Fibroblast of the aortic adventitia (primary cell): Measurements from ENCODE around the gene FRMD4A. TPM values are rescaled to one million over a fixed set of nuclear protein-coding genes. Genes with fewer than 3 reads are reported as not detected.
A peak's percentile ranks its signal among the peaks of the same experiment; 100 is the strongest.
"Not testable (repeated sequence)": the region's sequence is repeated elsewhere in the genome, so short reads cannot be mapped to it uniquely, and the experiment has no call there.

ENCODE experiments used
- DNase-seq: peaks from one replicate; pipeline ENCODE4 v3.0.0-alpha.2; 2010; ENCODE audit warnings: low read depth
- H3K4me3 ChIP-seq: 2 replicates; pipeline ENCODE4 v1.5.1; 2011; ENCODE audit warnings: low read depth, mild to moderate bottlenecking, control low read depth, low read length, moderate library complexity
- CTCF ChIP-seq: IDR thresholded peaks from 2 replicates; pipeline ENCODE4 v1.5.1; 2011; ENCODE audit warnings: mild to moderate bottlenecking, low read length, control low read depth, inconsistent platforms; ENCODE audit not compliant: insufficient read depth
- total RNA-seq: library from RNA; depleted of rRNA; stranded (reverse); fragments of >200 nt; gene quantifications from 2 replicates; pipeline ENCODE4 v1.2.3, GENCODE V29; 2012; ENCODE audit warnings: low replicate concordance

FRMD4A gene
- total RNA-seq, 1 donor, result 42.4 TPM

GRCh38 chr10:13830385-13830784 lies 500.3 kb downstream of the FRMD4A start:
- DNase-seq, result no peak
- TF ChIP-seq CTCF, result no peak

GRCh38 chr10:13829790-13830189 lies 500.9 kb downstream of the FRMD4A start:
- no peak for DNase-seq
- no peak overlapping the region for H3K4me3 ChIP-seq
- TF ChIP-seq CTCF, result no peak

More at GRCh38 chr10:13830385-13830784, 500.3 kb downstream of the FRMD4A start:
- no peak overlapping the region for H3K4me3 ChIP-seq

- DNase-seq, H3K4me3 ChIP-seq: not testable (repeated sequence)
These were observed 502.4 kb downstream of the FRMD4A start for GRCh38 chr10:13828284-13828683.

GRCh38 chr10:13827076-13827797 lies 503.5 kb downstream of the FRMD4A start:
- H3K4me3 ChIP-seq, result peak overlapping the region; percentile 51
- peak; percentile 17 for TF ChIP-seq CTCF
- DNase-seq, result peak; percentile 89

- no peak for DNase-seq
- no peak overlapping the region for H3K4me3 ChIP-seq
- TF ChIP-seq CTCF, result no peak
These were observed 506.9 kb downstream of the FRMD4A start for GRCh38 chr10:13823709-13824405.

- no peak for DNase-seq
- no peak for TF ChIP-seq CTCF
- no peak overlapping the region for H3K4me3 ChIP-seq
These were observed 507.5 kb downstream of the FRMD4A start for GRCh38 chr10:13823096-13823708.

GRCh38 chr10:13822490-13822889 lies 508.2 kb downstream of the FRMD4A start:
- DNase-seq, result no peak

More at GRCh38 chr10:13822490-13822889, 508.2 kb downstream of the FRMD4A start:
- TF ChIP-seq CTCF, result no peak
- H3K4me3 ChIP-seq, result no peak overlapping the region
